HG03575 (cell line): ENCODE results near the gene NCAM1.

Source experiments
- ATAC-seq: cut with Tn5 transposase; IDR thresholded peaks from one replicate; pipeline ENCODE4 v1.9.1; 2021; ENCODE audit not compliant: unreplicated experiment, insufficient number of reproducible peaks, low FRiP score; ENCODE audit errors: extremely low read depth

NCAM1 gene

GRCh38 chr11:113305440-113306336 lies 344.5 kb downstream of the NCAM1 start:
- no peak for ATAC-seq

DNA sequence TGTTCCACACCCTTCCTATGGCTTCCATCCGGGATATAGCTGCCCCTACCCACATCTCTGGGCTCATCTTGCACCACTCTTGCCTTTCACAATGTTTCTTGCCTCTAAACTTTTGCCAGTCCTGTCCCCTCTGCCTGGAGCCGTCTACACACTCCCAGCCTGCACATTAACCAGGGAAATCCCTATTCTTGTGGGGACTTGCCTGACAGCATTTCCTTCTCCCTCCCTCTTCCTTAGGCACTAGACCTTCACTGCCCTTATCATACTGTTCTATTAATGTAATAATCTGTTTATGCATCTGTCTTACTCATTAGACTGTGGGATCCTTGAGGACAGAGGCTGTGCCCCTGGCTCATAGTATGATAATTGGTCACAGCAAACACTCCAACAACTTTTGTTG lies 347.4 kb downstream of the NCAM1 start:
- ATAC-seq, result no peak

DNA sequence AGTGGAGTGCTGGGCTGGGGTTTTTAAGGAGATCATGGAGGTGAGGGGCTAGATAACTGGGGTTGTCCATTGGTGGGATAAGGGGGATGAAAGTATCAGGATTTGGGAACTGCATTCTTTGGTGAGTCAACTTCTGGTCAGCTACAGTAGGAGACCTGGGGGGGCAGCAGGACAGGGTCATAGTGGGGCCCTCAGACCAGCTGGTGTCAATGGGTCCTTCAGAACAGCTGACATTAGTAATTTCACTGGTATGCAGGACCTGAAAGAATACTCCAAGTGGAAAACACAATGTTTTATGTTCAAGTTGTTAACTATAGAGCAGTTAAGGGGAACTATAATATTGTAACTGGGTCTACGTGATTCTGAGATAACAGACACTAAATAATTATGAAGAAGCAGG lies 350.3 kb downstream of the NCAM1 start:
- ATAC-seq, result no peak

GRCh38 chr11:113313601-113314000 lies 352.4 kb downstream of the NCAM1 start:
- no peak for ATAC-seq

DNA sequence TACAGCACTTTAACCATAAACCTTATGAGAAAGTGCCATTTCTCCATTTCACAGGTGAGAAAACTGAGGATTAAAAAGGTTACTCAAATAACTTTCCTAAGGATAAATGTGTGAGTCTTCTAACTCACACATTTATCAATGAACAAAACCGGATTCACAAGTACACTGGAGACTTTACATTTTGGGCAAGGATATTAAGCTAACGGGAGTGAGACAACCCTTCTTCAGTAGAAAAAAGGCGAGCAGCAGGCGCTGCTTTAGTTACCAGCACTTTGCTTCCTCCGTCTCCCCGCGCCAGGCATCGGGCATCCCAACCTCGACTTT lies 352.8 kb downstream of the NCAM1 start:
- ATAC-seq, result no peak

DNA sequence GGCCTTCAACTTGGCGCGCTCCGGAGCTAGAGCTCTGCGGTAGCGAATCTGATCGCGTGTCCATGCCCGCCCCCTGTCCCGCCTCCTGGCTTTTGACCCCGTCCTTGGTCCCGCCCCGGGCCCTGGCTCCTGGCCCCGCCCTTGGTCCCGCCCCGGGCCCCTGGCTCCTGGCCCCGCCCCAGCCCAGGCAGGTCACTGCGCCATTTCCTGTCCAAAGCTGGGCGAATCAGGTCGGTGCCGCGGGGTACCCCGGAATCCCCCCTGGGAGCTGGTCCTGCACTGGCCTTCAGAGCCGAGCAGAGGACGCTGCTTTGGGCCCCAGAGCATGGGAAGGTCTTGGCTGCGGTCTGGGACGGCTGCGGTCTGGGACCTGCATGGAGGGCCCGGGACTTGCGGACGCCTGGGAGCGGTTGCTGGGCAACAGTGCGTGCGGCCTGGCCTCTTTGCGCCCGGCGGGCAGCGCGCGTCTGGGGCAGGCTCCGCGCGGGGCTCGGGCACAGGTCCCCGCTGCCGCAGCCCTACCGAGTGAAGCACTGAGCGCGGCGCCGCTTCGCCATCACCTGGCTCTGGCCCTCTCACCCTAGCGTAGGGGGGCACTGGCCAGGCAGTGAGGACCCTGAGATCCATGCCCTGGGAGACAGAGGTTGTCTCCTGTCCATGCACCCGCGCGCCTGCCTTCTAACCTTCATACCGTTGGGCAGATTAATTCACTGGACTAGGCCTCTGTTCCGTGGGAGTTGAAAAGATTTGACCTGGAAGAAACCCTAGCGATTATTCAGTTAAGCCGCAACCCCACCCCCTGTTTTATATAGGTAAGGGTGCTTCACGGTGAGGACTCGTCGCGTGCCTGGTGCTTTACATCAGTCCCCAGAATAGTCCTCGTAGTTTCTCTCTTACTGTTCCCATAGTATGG lies 353.4 kb downstream of the NCAM1 start, which contains the start of gene TTC12:
TTC12 (plus strand) TSS at position 195 of the 913 bp plus-strand sequence. CDS start 1,675 bp downstream, outside the sequence.
- ATAC-seq, result peak; percentile 88

- ATAC-seq, result no peak
Observed at GRCh38 chr11:113315811-113316210, 354.6 kb downstream of the NCAM1 start.

DNA sequence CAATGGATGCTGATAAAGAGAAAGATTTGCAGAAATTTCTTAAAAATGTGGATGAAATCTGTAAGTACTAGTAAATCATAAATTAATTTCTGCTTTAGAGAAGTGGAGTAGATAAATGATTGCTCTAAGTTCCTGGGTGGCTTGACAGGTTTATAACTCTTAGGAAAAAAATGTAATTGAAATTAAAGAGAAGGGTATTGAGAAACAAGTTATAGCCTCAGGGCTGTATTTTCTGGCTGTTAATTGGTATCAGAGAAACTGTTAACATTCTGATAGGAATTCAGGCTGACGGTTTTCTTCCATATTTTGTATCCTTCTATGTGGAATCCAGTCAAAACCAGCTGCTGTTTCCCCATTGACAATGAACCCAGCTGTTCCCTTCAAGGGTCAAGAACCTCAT lies 355.0 kb downstream of the NCAM1 start:
- ATAC-seq, result no peak

GRCh38 chr11:113317339-113317738 lies 356.1 kb downstream of the NCAM1 start:
- no peak for ATAC-seq

- ATAC-seq, result no peak
Observed at GRCh38 chr11:113319085-113319484, 357.9 kb downstream of the NCAM1 start.

DNA sequence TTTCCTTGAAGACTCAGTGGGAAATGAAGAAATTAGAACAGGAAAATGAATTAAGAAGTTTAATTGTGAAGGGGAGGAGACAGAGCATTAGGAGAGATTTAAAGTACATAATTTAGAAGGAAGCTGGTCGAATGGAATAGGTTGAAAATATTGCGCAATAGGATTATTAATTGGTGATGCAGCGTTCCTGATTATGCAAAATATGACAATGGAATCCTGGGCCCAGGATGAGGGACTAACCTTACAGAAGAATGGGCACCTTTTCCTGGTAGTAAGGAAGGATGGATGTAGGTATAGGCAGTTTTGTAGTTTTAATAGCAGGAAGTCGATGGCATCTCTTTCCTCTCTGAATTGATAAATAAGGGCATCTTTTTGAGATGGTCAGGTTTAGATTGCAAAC lies 360.9 kb downstream of the NCAM1 start:
- no peak for ATAC-seq

DNA sequence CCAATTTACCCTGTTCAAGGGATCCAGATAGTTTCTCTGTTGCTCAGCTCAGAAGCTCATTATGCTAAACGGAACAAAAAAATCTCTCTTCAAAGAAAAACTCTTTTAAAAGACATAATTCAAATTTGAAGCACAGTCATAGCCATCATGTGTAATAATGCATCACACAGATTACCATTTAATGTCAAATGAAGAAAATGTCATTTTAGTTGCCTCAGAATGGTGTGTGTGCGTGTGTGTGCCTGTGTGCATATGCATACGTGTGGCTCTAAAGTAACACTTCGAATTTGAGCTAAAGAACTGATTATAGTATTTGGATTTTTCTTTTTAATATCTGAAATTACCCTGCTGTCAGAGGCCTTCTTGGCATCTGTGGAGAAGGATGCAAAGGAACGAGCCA lies 363.0 kb downstream of the NCAM1 start:
- no peak for ATAC-seq
